Skeletal muscle tissue (tissue), 4 donors: ENCODE results near the gene PARP3. TPM values are rescaled to one million over a fixed set of nuclear protein-coding genes. Genes with fewer than 3 reads are reported as not detected.

Source experiments
- H3K27ac ChIP-seq: one replicate; pipeline ENCODE4 v1.7.0; 2013; ENCODE audit warnings: mild to moderate bottlenecking, low read depth, low read length, inconsistent platforms
- H3K27me3 ChIP-seq, 3 donors: one replicate each; pipeline ENCODE4 v1.7.0; 2013; ENCODE audit warnings: low read length in 3 of 3; ENCODE audit not compliant: control insufficient read depth in 3 of 3, insufficient read depth in 3 of 3
- H3K36me3 ChIP-seq, 3 donors: one replicate each; pipeline ENCODE4 v1.7.0; 2013; ENCODE audit warnings: low read length in 3 of 3; ENCODE audit not compliant: control insufficient read depth in 3 of 3, insufficient read depth in 3 of 3
- H3K4me1 ChIP-seq, 3 donors: one replicate each; pipeline ENCODE4 v1.7.0; 2013; ENCODE audit warnings: low read length in 3 of 3, mild to moderate bottlenecking in 3 of 3; ENCODE audit not compliant: control insufficient read depth in 3 of 3, insufficient read depth in 3 of 3
- H3K4me3 ChIP-seq, 3 donors: one replicate each; pipeline ENCODE4 v1.7.0; 2013; ENCODE audit warnings: low read length in 3 of 3
- H3K9ac ChIP-seq, 3 donors: one replicate each; pipeline ENCODE4 v1.7.0; 2013; ENCODE audit warnings: low read length in 3 of 3, mild to moderate bottlenecking in 3 of 3, moderate library complexity in 2 of 3, low read depth in 1 of 3
- H3K9me3 ChIP-seq, 3 donors: one replicate each; pipeline ENCODE4 v1.7.0; 2013; ENCODE audit warnings: low read length in 3 of 3; ENCODE audit not compliant: control insufficient read depth in 3 of 3
- total RNA-seq: library from RNA; depleted of rRNA; stranded (reverse); fragments of >200 nt; gene quantifications from one replicate; pipeline ENCODE4 v1.2.3, GENCODE V29; 2014
- donor health status: Osteomylitis.

The PARP3 gene
- total RNA-seq, 1 donor from 2014 or later = 6.3 TPM

- Histone ChIP-seq H3K27me3 (no peaks in the 10 kb centered on the region), H3K4me1 (peaks cover 4 to 5% (median 5%) of the 10 kb centered on the region in 3 donors), H3K9me3 (no peaks in the 10 kb centered on the region), H3K4me3 (no peak overlapping the region), H3K9ac (no peak overlapping the region), H3K36me3 (peaks cover 27 to 31% (median 31%) of the 10 kb centered on the region in 3 donors), H3K27ac (no peak overlapping the region)
Observed at GRCh38 chr3:51948016-51948580, 5.9 kb downstream of the PARP3 start.

- H3K27ac ChIP-seq = no peak overlapping the region
- no peaks in the 10 kb centered on the region for H3K27me3 ChIP-seq
- peaks cover 25 to 31% (median 28%) of the 10 kb centered on the region in 3 donors for H3K36me3 ChIP-seq
- H3K4me1 ChIP-seq = no peaks in the 10 kb centered on the region
- H3K4me3 ChIP-seq = no peak overlapping the region
- no peak overlapping the region for H3K9ac ChIP-seq
- no peaks in the 10 kb centered on the region for H3K9me3 ChIP-seq
Observed at GRCh38 chr3:51949121-51949520, 7.0 kb downstream of the PARP3 start.

DNA sequence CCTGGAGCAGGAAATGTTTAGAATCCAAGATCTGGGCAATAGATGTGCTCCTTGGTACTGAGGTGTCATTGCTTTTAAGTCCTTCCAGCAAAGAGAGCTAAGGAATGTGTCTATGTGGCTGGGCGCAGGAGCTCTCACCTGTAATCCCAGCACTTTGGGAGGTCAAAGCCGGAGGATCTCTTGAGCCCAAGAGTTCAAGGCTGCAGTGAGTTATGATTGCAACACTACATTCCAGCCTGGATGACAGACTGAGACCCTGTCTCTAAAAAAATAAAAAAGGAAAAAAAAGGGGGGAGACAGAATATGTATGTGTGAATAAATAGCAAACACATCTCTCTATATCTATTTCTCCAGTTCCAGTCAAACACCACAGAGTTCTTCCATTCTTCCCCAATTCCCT lies 8.7 kb downstream of the PARP3 start:
- Histone ChIP-seq H3K27me3 (no peaks in the 10 kb centered on the region), H3K36me3 (peaks cover 13 to 24% (median 16%) of the 10 kb centered on the region in 3 donors), H3K9ac (no peak overlapping the region), H3K4me3 (no peak overlapping the region), H3K9me3 (no peaks in the 10 kb centered on the region), H3K4me1 (peaks cover 7 to 9% (median 9%) of the 10 kb centered on the region in 3 donors), H3K27ac (no peak overlapping the region)

DNA sequence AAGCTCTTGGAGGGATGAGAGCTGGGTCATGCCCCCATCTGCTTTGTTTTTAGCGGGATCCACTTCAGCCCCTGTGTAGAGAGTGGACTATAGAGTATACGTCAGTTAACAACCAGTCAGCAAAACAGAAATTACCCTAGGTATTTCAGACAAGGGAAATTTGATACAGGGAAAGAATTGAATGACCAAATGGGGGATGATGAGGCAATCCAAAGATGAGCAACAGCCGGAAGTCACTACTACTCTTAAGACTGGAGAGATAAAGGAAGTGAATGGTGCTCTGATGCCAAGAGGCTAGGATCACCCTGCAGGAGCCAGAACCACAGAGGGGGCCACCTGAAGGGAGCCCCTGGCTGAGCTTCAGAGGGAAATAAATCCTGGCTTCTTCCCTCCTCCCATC lies 11.3 kb downstream of the PARP3 start:
- Histone ChIP-seq H3K27me3 (no peaks in the 10 kb centered on the region), H3K36me3 (peaks cover 10 to 18% (median 14%) of the 10 kb centered on the region in 3 donors), H3K9me3 (no peaks in the 10 kb centered on the region)

DNA sequence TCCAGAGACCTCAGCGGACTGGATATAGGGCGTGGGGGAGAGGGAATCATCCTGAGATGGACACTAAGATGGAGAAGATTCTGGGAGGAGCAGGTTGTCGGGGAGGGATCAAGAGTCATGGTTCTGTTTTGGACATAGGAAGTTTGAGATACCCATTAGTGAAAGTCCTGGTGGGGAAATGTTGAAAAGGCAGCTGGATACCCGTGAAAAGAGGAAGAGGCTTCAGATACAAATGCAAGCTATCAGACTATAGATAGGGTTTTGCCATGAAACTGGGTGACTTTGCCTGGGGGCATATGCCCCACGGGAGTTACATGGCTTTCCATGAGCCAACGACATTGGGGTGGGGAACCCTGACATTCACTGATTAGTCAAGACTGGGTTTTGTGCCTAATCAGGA lies 11.9 kb downstream of the PARP3 start:
- Histone ChIP-seq H3K4me1 (peaks cover 11 to 19% (median 17%) of the 10 kb centered on the region in 3 donors), H3K9ac (no peak overlapping the region), H3K4me3 (no peak overlapping the region), H3K27ac (no peak overlapping the region), H3K27me3 (no peaks in the 10 kb centered on the region), H3K36me3 (peaks cover 11 to 22% (median 12%) of the 10 kb centered on the region in 3 donors), H3K9me3 (no peaks in the 10 kb centered on the region)

More for the DNA sequence above, 11.3 kb downstream of the PARP3 start:
- H3K4me1 ChIP-seq = peaks cover 11 to 19% (median 17%) of the 10 kb centered on the region in 3 donors
- no peak overlapping the region for H3K4me3 ChIP-seq
- H3K27ac ChIP-seq = no peak overlapping the region
- no peak overlapping the region for H3K9ac ChIP-seq

DNA sequence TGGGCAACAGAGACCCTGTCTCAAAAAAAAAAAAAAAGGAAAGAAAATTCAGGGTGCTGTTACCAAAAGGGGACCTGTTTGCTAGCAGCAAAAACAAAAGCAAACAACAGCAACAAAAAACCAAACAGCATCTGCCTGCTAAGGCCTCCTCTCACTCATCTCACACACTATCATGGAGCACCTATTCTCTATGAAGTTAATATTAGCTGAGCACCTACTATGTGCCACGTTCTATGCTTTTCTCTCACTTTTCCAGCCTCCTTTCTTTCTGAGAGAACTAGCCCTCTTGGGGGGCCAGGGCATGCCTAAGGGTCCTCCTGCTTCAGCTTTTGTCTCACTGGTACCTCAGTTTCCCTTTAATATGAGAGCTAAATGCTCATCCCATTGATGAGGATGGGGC lies 12.6 kb downstream of the PARP3 start:
- no peaks in the 10 kb centered on the region for H3K27me3 ChIP-seq
- H3K4me3 ChIP-seq = no peak overlapping the region
- H3K4me1 ChIP-seq = peaks cover 11 to 19% (median 17%) of the 10 kb centered on the region in 3 donors
- H3K36me3 ChIP-seq = peaks cover 8 to 25% (median 15%) of the 10 kb centered on the region in 3 donors
- no peaks in the 10 kb centered on the region for H3K9me3 ChIP-seq
- H3K9ac ChIP-seq = no peak overlapping the region
- no peak overlapping the region for H3K27ac ChIP-seq

GRCh38 chr3:51955175-51955892 lies 13.2 kb downstream of the PARP3 start, which contains the start of gene GPR62:
Gene GPR62 (plus strand): TSS chr3:51955381. CDS start chr3:51955653, 272 bp downstream.
- no peaks in the 10 kb centered on the region for H3K27me3 ChIP-seq

GRCh38 chr3:51955893-51956770 lies 14.0 kb downstream of the PARP3 start:
- H3K4me3 ChIP-seq = peak overlapping the region; percentile 51 to 75 (median 65)
- H3K4me1 ChIP-seq = peaks cover 11 to 19% (median 17%) of the 10 kb centered on the region in 3 donors
- no peaks in the 10 kb centered on the region for H3K9me3 ChIP-seq
- H3K27me3 ChIP-seq = no peaks in the 10 kb centered on the region
- peak overlapping the region; percentile 56 for H3K27ac ChIP-seq
- peak overlapping the region; percentile 57 to 83 (median 69) for H3K9ac ChIP-seq
- H3K36me3 ChIP-seq = peaks cover 17 to 37% (median 23%) of the 10 kb centered on the region in 3 donors

More at GRCh38 chr3:51955175-51955892, 13.2 kb downstream of the PARP3 start, which contains the start of gene GPR62:
- Histone ChIP-seq H3K27ac (peak within 1 kb of the TSS; percentile 56), H3K4me1 (peaks cover 11 to 19% (median 17%) of the 10 kb centered on the region in 3 donors), H3K9me3 (no peaks in the 10 kb centered on the region), H3K9ac (peak within 1 kb of the TSS; percentile 57 to 83 (median 69)), H3K4me3 (peak within 1 kb of the TSS; percentile 59 to 75 (median 65)), H3K36me3 (peaks cover 9 to 31% (median 17%) of the 10 kb centered on the region in 3 donors)

DNA sequence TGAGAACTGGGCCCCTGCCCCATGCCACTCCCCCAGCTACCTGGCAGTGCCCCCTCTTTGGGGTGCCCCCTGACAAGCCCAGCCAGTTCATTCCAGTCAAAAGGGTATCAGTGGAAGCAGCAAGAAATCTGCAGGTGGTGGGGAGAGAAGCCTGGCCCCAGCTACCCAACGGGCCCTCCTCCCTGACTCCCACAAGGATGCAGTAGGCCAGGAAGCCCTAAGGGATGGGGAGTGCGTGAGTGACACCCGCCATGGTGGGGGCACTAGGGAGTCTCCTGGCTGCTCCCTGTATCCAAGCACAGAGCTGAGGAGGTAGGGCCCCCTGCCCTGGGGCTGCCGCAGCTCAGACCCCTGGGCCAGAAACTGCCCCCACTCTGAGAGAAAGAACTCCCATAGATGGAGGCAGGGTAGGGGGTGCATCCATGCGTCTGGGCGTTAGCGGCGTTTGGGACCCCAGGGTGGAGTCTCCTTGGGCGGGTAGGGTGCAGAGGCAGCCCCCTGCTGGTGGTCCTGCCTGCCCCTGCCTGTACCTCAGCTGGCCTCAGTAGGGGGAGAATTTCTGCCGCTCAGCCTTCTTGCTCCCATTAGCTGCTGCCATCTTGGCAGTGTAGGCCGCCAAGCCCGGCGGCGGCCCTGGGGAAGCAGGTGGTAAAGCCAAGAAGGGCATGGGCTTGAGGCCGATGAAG lies 15.5 kb downstream of the PARP3 start:
- Histone ChIP-seq H3K36me3 (peaks cover 17 to 37% (median 23%) of the 10 kb centered on the region in 3 donors), H3K4me3 (no peak overlapping the region), H3K4me1 (peaks cover 26 to 35% (median 31%) of the 10 kb centered on the region in 3 donors), H3K9ac (no peak overlapping the region), H3K9me3 (no peaks in the 10 kb centered on the region), H3K27ac (no peak overlapping the region), H3K27me3 (no peaks in the 10 kb centered on the region)
